Measurements from ENCODE around the gene CCDC121. TPM values are rescaled to one million over a fixed set of nuclear protein-coding genes. Genes with fewer than 3 reads are reported as not detected.
"Not testable (repeated sequence)": the region's sequence is repeated elsewhere in the genome, so short reads cannot be mapped to it uniquely, and the experiment has no call there.

The CCDC121 gene
- total RNA-seq, 1 donor from 2014 or later, result 6.1 TPM

GRCh38 chr2:27640722-27641245 lies 12.0 kb upstream of the CCDC121 start:
- DNase-seq (no peak), ATAC-seq (ENCODE audit: poor library complexity) (no peak)
- intact Hi-C loops (cut with DNase I), result no loop called here

GRCh38 chr2:27638709-27639108 lies 9.9 kb upstream of the CCDC121 start:
- DNase-seq (no peak), ATAC-seq (ENCODE audit: poor library complexity) (no peak)
- intact Hi-C loops (cut with DNase I), result no loop called here

- ATAC-seq (ENCODE audit: poor library complexity) (no peak), DNase-seq (no peak)
- intact Hi-C loops (cut with DNase I), result no loop called here
Observed at GRCh38 chr2:27638037-27638637, 9.3 kb upstream of the CCDC121 start.

GRCh38 chr2:27636766-27637165 lies 8.0 kb upstream of the CCDC121 start:
- DNase-seq, result no peak
- intact Hi-C loops (cut with DNase I), result no loop called here
- no peak for ATAC-seq (ENCODE audit: poor library complexity)

- ATAC-seq (ENCODE audit: poor library complexity), result no peak
- no peak for DNase-seq
- intact Hi-C loops (cut with DNase I), result no loop called here
Observed at GRCh38 chr2:27634291-27634690, 5.5 kb upstream of the CCDC121 start.

GRCh38 chr2:27630257-27630656 lies 1.4 kb upstream of the CCDC121 start:
- ATAC-seq (ENCODE audit: poor library complexity); DNase-seq; intact Hi-C loops (cut with DNase I): not testable (repeated sequence)

- intact Hi-C loops (cut with DNase I), result loop anchor here (10.0 kb wide), 1 partner anchor 143 kb away; the partner anchor contains the start of gene IFT172
- ATAC-seq (ENCODE audit: poor library complexity) (peak; percentile 62), DNase-seq (no peak)
Observed at GRCh38 chr2:27627963-27628766, 647 bp downstream of the CCDC121 start.

- peak; percentile 21 for ATAC-seq (ENCODE audit: poor library complexity)
- intact Hi-C loops (cut with DNase I), result loop anchor here (10.0 kb wide), 1 partner anchor 142 kb away; the partner anchor contains the start of gene IFT172
- DNase-seq, result not testable (repeated sequence)
Observed at GRCh38 chr2:27626921-27627320, 1.9 kb downstream of the CCDC121 start.

GRCh38 chr2:27626323-27626722 lies 2.5 kb downstream of the CCDC121 start:
- not testable (repeated sequence) for DNase-seq; ATAC-seq (ENCODE audit: poor library complexity)
- intact Hi-C loops (cut with DNase I), result loop anchor here (10.0 kb wide), 1 partner anchor 142 kb away; the partner anchor contains the start of gene IFT172

GRCh38 chr2:27624943-27625342 lies 3.9 kb downstream of the CCDC121 start:
- ATAC-seq (ENCODE audit: poor library complexity), result no peak
- no peak for DNase-seq
- intact Hi-C loops (cut with DNase I), result loop anchor here (10.0 kb wide), 1 partner anchor 140 kb away; the partner anchor contains the start of gene IFT172

- intact Hi-C loops (cut with DNase I), result loop anchor here (10.0 kb wide), 1 partner anchor 138 kb away; the partner anchor contains the start of gene IFT172
- ATAC-seq (ENCODE audit: poor library complexity) (no peak), DNase-seq (no peak)
Observed at GRCh38 chr2:27622921-27623384, 5.9 kb downstream of the CCDC121 start.

- ATAC-seq (ENCODE audit: poor library complexity), result no peak
- DNase-seq, result no peak
- intact Hi-C loops (cut with DNase I), result loop anchor here (10.0 kb wide), 1 partner anchor 137 kb away; the partner anchor contains the start of gene IFT172
Observed at GRCh38 chr2:27621524-27621923, 7.3 kb downstream of the CCDC121 start.

GRCh38 chr2:27615316-27615715 lies 13.5 kb downstream of the CCDC121 start:
- ATAC-seq (ENCODE audit: poor library complexity), result no peak
- no peak for DNase-seq
- intact Hi-C loops (cut with DNase I), result no loop called here

- DNase-seq (no peak), ATAC-seq (ENCODE audit: poor library complexity) (no peak)
- intact Hi-C loops (cut with DNase I), result no loop called here
Observed at GRCh38 chr2:27613985-27614384, 14.8 kb downstream of the CCDC121 start.

GRCh38 chr2:27606611-27607010 lies 22.2 kb downstream of the CCDC121 start:
- ATAC-seq (ENCODE audit: poor library complexity), result no peak
- no peak for DNase-seq
- intact Hi-C loops (cut with DNase I), result no loop called here

GRCh38 chr2:27596627-27597026 lies 32.2 kb downstream of the CCDC121 start:
- no peak for DNase-seq
- no peak for ATAC-seq (ENCODE audit: poor library complexity)
- intact Hi-C loops (cut with DNase I), result no loop called here

GRCh38 chr2:27595412-27595811 lies 33.4 kb downstream of the CCDC121 start:
- ATAC-seq (ENCODE audit: poor library complexity); DNase-seq; intact Hi-C loops (cut with DNase I): not testable (repeated sequence)

- DNase-seq; intact Hi-C loops (cut with DNase I); ATAC-seq (ENCODE audit: poor library complexity): not testable (repeated sequence)
Observed at GRCh38 chr2:27594020-27594703, 34.6 kb downstream of the CCDC121 start.

GRCh38 chr2:27593240-27593639 lies 35.6 kb downstream of the CCDC121 start:
- no peak for ATAC-seq (ENCODE audit: poor library complexity)
- no peak for DNase-seq
- intact Hi-C loops (cut with DNase I), result no loop called here
